GM21526 (cell line): Measurements from ENCODE around the gene ARHGAP15.
"Not testable (repeated sequence)": the region's sequence is repeated elsewhere in the genome, so short reads cannot be mapped to it uniquely, and the experiment has no call there.

Experiments used
- ATAC-seq: cut with Tn5 transposase; IDR thresholded peaks from one replicate; pipeline ENCODE4 v1.9.1; 2021; ENCODE audit warnings: moderate library complexity; ENCODE audit not compliant: unreplicated experiment, low FRiP score

ARHGAP15 gene

GRCh38 chr2:143513081-143513480, 383.9 kb downstream of the ARHGAP15 start:
- ATAC-seq, result peak; percentile 65

- no peak for ATAC-seq
Observed at GRCh38 chr2:143514413-143514812, 385.2 kb downstream of the ARHGAP15 start.

- no peak for ATAC-seq
Observed at GRCh38 chr2:143515318-143515717, 386.1 kb downstream of the ARHGAP15 start.

GRCh38 chr2:143519521-143519920, 390.3 kb downstream of the ARHGAP15 start:
- ATAC-seq, result no peak

- no peak for ATAC-seq
Observed at GRCh38 chr2:143521396-143521795, 392.2 kb downstream of the ARHGAP15 start.

- no peak for ATAC-seq
Observed at GRCh38 chr2:143522699-143523098, 393.5 kb downstream of the ARHGAP15 start.

GRCh38 chr2:143524119-143524553, 394.9 kb downstream of the ARHGAP15 start:
- ATAC-seq, result no peak

- ATAC-seq, result no peak
Observed at GRCh38 chr2:143524559-143525401, 395.6 kb downstream of the ARHGAP15 start.

- ATAC-seq, result no peak
Observed at GRCh38 chr2:143525402-143525860, 396.2 kb downstream of the ARHGAP15 start.

- no peak for ATAC-seq
Observed at GRCh38 chr2:143526498-143526897, 397.3 kb downstream of the ARHGAP15 start.

GRCh38 chr2:143528021-143528420, 398.8 kb downstream of the ARHGAP15 start:
- ATAC-seq, result no peak

- no peak for ATAC-seq
Observed at GRCh38 chr2:143529118-143529720, 400.0 kb downstream of the ARHGAP15 start.

- ATAC-seq, result no peak
Observed at GRCh38 chr2:143530758-143531157, 401.5 kb downstream of the ARHGAP15 start.

GRCh38 chr2:143532061-143532460, 402.8 kb downstream of the ARHGAP15 start:
- ATAC-seq, result no peak

- ATAC-seq, result no peak
Observed at GRCh38 chr2:143533846-143534245, 404.6 kb downstream of the ARHGAP15 start.

GRCh38 chr2:143535802-143536201, 406.6 kb downstream of the ARHGAP15 start:
- no peak for ATAC-seq

GRCh38 chr2:143541899-143542298, 412.7 kb downstream of the ARHGAP15 start:
- not testable (repeated sequence) for ATAC-seq

GRCh38 chr2:143545059-143545948, 416.1 kb downstream of the ARHGAP15 start:
- no peak for ATAC-seq

GRCh38 chr2:143545949-143546255, 416.7 kb downstream of the ARHGAP15 start:
- ATAC-seq, result no peak

- ATAC-seq, result no peak
Observed at GRCh38 chr2:143548032-143548431, 418.8 kb downstream of the ARHGAP15 start.

GRCh38 chr2:143550500-143550899, 421.3 kb downstream of the ARHGAP15 start:
- ATAC-seq, result no peak
